ENCODE measurements around the gene RNF10. TPM values are rescaled to one million over a fixed set of nuclear protein-coding genes. Genes with fewer than 3 reads are reported as not detected.

RNF10 gene
- total and polyA plus RNA-seq, 11 donors, result 165 to 490 (median 278) TPM

- H3K4me1 ChIP-seq, result peaks cover 0 to 22% (median 6%) of the 10 kb centered on the region in 12 donors
- no peak overlapping the region for H3K4me3 ChIP-seq
- WGBS, 4 donors, result 76 to 90% (median 86%) methylated on average over 2 of the region's 2 CpGs
- ATAC-seq (no peak), DNase-seq (no peak)
- H3K27me3 ChIP-seq, result no peaks in the 10 kb centered on the region
- peak overlapping the region in 1 of 12 donors; percentile 29 for H3K27ac ChIP-seq
- peaks cover 2 to 100% (median 100%) of the 10 kb centered on the region in 9 donors for H3K36me3 ChIP-seq
- intact Hi-C loops (cut with DNase I), result loop anchor here in 1 of 10 donors (10.0 kb wide), 1 partner anchor 49 kb away; the partner anchor contains the start of gene COQ5
- TF ChIP-seq POLR2A (IDR thresholded peaks at IDR 0.05) (no peak), CTCF (IDR thresholded peaks at IDR 0.05) (no peak)
- no peaks in the 10 kb centered on the region for H3K9me3 ChIP-seq
Measured at GRCh38 chr12:120574106-120574505, 40.0 kb downstream of the RNF10 start.

- Histone ChIP-seq H3K27me3 (no peaks in the 10 kb centered on the region), H3K4me1 (peaks cover 0 to 29% (median 20%) of the 10 kb centered on the region in 12 donors), H3K27ac (no peak overlapping the region), H3K4me3 (no peak overlapping the region), H3K36me3 (peaks cover 0 to 62% (median 56%) of the 10 kb centered on the region in 9 donors), H3K9me3 (no peaks in the 10 kb centered on the region)
- no peak for DNase-seq
- intact Hi-C loops (cut with DNase I), result loop anchor here in 1 of 10 donors (10.0 kb wide), 1 partner anchor 54 kb away; the partner anchor contains the start of gene COQ5
- 60 to 77% (median 70%) methylated on average over 1 of the region's 1 CpG for WGBS, 4 donors
- ATAC-seq, result no peak
- TF ChIP-seq POLR2A (IDR thresholded peaks at IDR 0.05) (no peak), CTCF (IDR thresholded peaks at IDR 0.05) (no peak)
Measured at GRCh38 chr12:120579179-120579578, 45.0 kb downstream of the RNF10 start.

- peaks cover 0 to 44% (median 38%) of the 10 kb centered on the region in 9 donors for H3K36me3 ChIP-seq
Measured at GRCh38 chr12:120580787-120581723, 46.9 kb downstream of the RNF10 start, which contains the start of gene POP5. POP5 (minus strand) TSS chr12:120581402; CDS start chr12:120581362, 40 bp downstream.

More at GRCh38 chr12:120580787-120581723, 46.9 kb downstream of the RNF10 start, which contains the start of gene POP5:
- no peak for TF ChIP-seq CTCF (IDR thresholded peaks at IDR 0.05)
- TF ChIP-seq POLR2A (IDR thresholded peaks at IDR 0.05), result peak in 1 of 2 donors; percentile 77
- ATAC-seq (peak; percentile 92 to 97 (median 94)), DNase-seq (peak; percentile 96 to 97 (median 97))
- H3K4me3 ChIP-seq, result peak within 1 kb of the TSS; percentile 61 to 97 (median 81)
- peak within 1 kb of the TSS in 11 of 12 donors; percentile 47 to 84 (median 70) for H3K27ac ChIP-seq
- H3K27me3 ChIP-seq, result peaks cover 0 to 9% (median 0%) of the 10 kb centered on the region in 9 donors
- WGBS, 4 donors, result 0 to 1% (median 0%) methylated on average over 34 to 56 of the region's 56 CpGs
- H3K4me1 ChIP-seq, result peaks cover 0 to 36% (median 26%) of the 10 kb centered on the region in 12 donors
- intact Hi-C loops (cut with DNase I), result loop anchor here in 9 of 10 donors (2.0 to 10.0 kb wide), 10 partner anchors 44 to 524 kb away; partner anchors contain the start of genes UNC119B (in 3 of the 9), C12orf43 (in 1 of the 9) and SPPL3 (in 1 of the 9)
- no peaks in the 10 kb centered on the region for H3K9me3 ChIP-seq

All from heart left ventricle (tissue), 16 donors.